GM21360 (cell line): Measurements from ENCODE around the gene F2R.

Source experiments
- ATAC-seq: cut with Tn5 transposase; IDR thresholded peaks from one replicate; pipeline ENCODE4 v1.9.1; 2021; ENCODE audit warnings: mild to moderate bottlenecking, moderate library complexity; ENCODE audit not compliant: unreplicated experiment

Gene F2R

DNA sequence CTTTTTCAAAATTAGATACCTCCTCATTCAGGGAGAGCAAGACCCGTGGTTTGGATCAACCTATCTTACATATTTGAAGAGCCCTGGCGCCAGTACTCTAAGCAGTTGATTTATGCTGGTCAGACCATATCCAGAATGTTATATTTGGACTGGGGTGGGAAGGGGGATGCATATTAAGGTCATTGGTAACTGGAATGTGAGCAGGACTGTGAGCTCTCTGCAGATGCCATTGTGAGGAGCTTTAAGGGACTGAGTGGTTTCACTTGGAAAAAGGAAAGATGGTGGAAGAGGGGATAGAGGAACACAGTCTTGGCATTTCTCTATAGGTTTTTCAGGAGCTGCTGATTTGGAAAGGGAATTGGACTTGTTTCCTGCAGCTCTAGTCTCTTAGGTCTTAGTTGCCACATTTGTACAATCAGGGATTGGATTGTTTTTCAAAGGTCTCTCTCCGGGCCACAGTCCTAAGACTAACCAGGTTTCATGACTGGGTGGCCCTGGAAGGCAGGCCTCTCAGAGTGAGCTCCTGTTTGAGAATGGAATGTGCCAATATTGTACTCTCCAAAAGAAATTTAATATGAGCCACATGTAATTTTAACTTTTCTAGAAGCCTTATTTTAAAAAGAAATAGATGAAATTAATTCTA, 25.8 kb upstream of the F2R start:
- no peak for ATAC-seq

DNA sequence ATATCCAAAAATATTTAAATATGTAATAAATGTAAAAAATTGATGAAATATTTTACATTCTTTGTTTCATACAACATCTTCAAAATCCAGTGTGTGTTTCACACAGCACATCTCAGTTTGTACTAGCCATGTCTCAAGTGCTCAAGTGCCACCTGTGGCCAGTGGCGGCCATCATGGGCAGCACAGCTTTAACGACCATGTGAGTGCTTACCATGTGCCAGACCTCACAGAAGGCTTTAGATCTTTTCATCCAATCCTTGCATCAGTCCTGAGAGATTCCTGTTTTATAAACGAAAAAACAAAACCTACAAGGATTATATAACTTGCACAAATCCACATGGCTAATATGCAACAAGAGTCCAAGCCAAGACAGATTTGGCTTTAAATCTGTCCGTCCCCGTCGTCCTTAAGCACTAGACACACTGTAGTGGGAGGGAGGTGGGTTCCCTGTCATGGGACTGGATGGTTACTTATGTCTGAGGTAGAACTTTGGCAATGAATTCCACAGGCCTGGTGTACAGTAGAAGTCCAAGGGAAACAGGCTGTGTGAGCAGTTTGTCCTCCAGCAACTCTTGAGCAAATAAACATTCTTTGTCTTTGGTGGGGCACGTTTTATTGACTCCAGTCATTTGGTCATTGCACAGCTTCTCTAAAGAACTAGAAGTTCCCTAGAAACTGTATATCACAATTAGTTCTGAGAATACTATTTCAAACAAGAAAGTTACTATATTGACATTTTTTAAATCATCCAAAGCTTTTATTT, 25.0 kb upstream of the F2R start:
- ATAC-seq = no peak

GRCh38 chr5:76691467-76692273, 24.3 kb upstream of the F2R start:
- ATAC-seq = no peak

GRCh38 chr5:76692274-76692540, 23.7 kb upstream of the F2R start:
- ATAC-seq = no peak

GRCh38 chr5:76692651-76693050, 23.3 kb upstream of the F2R start:
- no peak for ATAC-seq

DNA sequence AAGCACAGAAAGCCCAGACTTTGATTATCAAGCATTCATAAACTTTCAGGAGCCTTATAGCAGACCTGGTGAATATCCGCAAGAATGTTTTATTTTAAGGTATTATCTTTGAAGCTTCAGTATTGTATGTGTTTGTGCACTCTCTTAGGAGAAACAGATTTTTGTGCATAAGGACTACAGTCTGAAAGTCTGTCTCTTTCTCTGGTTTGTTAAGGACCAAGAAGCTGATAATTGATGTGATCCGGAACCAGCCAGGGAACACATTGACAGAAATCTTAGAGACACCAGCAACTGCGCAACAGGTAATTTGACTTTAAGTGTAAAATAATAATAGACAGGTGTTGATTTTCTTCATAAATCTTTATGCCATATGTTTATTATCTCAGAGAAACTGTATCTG, 22.8 kb upstream of the F2R start:
- ATAC-seq = no peak

GRCh38 chr5:76694317-76694716, 21.6 kb upstream of the F2R start:
- ATAC-seq = no peak

- no peak for ATAC-seq
Observed at GRCh38 chr5:76695346-76695745, 20.6 kb upstream of the F2R start.

DNA sequence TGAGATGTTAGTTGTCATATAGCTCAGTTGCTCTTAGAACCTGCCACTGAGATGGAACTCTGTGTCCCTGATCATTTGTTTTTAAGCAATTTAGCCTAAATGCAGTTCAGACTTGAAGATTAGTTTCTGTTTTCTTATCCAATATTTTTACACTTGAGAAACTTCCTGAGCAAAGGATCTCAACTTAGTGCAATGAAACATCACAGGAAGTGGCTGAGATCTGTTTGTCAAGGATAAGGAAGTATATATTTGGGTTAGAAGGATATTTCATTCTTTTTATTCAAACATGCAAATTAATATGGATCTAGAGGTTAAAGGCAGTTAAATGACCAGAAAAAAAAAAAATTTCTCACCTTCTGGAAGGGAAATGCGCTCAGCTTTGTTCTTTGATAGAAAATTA, 19.7 kb upstream of the F2R start:
- no peak for ATAC-seq

DNA sequence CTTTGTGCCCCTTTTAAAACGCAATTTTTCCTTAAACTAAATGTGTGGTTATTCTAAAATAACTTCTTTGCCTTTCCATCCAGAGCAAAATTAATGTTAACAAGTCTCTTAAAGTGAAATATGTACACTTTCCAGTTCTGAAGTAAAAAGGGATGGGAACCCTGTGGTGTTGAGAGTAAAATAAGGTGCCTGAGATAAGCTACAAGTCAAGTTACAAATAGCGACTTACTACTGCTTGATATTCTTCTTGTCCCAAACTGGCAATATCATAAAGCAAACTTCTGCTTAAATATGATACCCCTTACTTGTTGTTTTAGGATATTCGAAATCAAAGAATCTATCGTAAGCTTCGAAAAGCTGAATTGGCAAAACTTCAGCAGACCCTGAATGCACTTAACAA, 18.3 kb upstream of the F2R start:
- ATAC-seq = no peak

- ATAC-seq = no peak
Observed at GRCh38 chr5:76700571-76700970, 15.4 kb upstream of the F2R start.

GRCh38 chr5:76701298-76701697, 14.6 kb upstream of the F2R start:
- ATAC-seq = no peak

- ATAC-seq = no peak
Observed at GRCh38 chr5:76703707-76704106, 12.2 kb upstream of the F2R start.

- ATAC-seq = no peak
Observed at GRCh38 chr5:76704131-76704663, 11.7 kb upstream of the F2R start.

- ATAC-seq = no peak
Observed at GRCh38 chr5:76705574-76705973, 10.4 kb upstream of the F2R start.

GRCh38 chr5:76709762-76710161, 6.2 kb upstream of the F2R start:
- ATAC-seq = no peak

DNA sequence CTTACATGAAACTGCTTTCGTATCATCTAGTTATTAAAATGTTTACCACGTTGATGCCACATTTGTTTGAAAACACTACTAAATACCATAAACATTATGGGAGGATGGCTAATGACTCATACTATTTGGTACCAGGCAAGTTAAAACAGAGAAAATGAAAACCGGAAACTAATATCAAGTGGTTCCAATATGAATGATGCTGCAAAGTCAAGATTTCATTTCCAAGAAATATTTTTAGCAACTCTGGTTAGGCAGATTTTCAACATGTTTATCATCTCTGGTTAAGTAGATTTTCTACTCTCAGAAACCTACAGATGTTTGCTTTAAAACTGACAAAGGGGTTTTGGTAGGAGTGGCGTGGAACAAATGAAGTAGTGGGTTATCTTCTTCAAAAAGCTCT, 4.9 kb upstream of the F2R start:
- no peak for ATAC-seq

GRCh38 chr5:76714751-76715485, 1.0 kb upstream of the F2R start:
- no peak for ATAC-seq

GRCh38 chr5:76715486-76715735, 515 bp upstream of the F2R start:
- peak; percentile 15 for ATAC-seq

- no peak for ATAC-seq
Observed at GRCh38 chr5:76716456-76717157, 681 bp downstream of the F2R start.
